Spinal cord (tissue), 10 donors: ENCODE data around the gene FAM187B. TPM values are rescaled to one million over a fixed set of nuclear protein-coding genes. Genes with fewer than 3 reads are reported as not detected.
"Not testable (repeated sequence)": the region's sequence is repeated elsewhere in the genome, so short reads cannot be mapped to it uniquely, and the experiment has no call there.

ENCODE experiments used
- DNase-seq, 6 donors: peaks; one replicate each; pipeline versions ENCODE4 v3.0.0 to v3.0.0-alpha.2; 2013 to 2015; ENCODE audit warnings: low spot score in 6 of 6, low read depth in 4 of 6
- H3K27ac ChIP-seq: one replicate; pipeline ENCODE4 v1.5.1; 2013; ENCODE audit warnings: low read depth, low read length, control low read depth
- H3K27me3 ChIP-seq: one replicate; pipeline ENCODE4 v1.6.1; 2013; ENCODE audit warnings: low read length; ENCODE audit not compliant: control insufficient read depth, insufficient read depth
- H3K36me3 ChIP-seq: one replicate; pipeline ENCODE4 v1.6.1; 2013; ENCODE audit warnings: low read length; ENCODE audit not compliant: control insufficient read depth, insufficient read depth
- H3K4me1 ChIP-seq: one replicate; pipeline ENCODE4 v1.6.1; 2013; ENCODE audit warnings: low read length; ENCODE audit not compliant: control insufficient read depth, insufficient read depth
- H3K4me3 ChIP-seq: one replicate; pipeline ENCODE4 v1.5.1; 2013; ENCODE audit warnings: low read depth, low read length, control low read depth
- H3K9me3 ChIP-seq: one replicate; pipeline ENCODE4 v1.6.1; 2013; ENCODE audit warnings: low read length; ENCODE audit not compliant: control insufficient read depth, insufficient read depth
- WGBS: methylation state at CpG from one replicate; pipeline ENCODE4 v1.1.5; 2013; ENCODE audit warnings: missing lambda C conversion rate; ENCODE audit not compliant: insufficient coverage; 5-methylcytosine and 5-hydroxymethylcytosine counted together
- polyA plus RNA-seq, 2 donors: library from polyadenylated mRNA; unstranded; fragments of 120-200 nt; gene quantifications; one replicate each; pipeline ENCODE4 v1.2.1, GENCODE V29; 2013; ENCODE audit not compliant: insufficient read length in 2 of 2
- total RNA-seq, 2 donors: library from RNA; depleted of rRNA in 1 of 2; stranded (reverse); fragments of 120-200 nt in 1 of 2; fragments of >200 nt in 1 of 2; gene quantifications; one replicate each; pipeline versions ENCODE4 v1.2.3 to v1.2.4, GENCODE V29; 2013 to 2014
- donor health status: healthy.

FAM187B gene
- total and polyA plus RNA-seq, 4 donors, result not detected

DNA sequence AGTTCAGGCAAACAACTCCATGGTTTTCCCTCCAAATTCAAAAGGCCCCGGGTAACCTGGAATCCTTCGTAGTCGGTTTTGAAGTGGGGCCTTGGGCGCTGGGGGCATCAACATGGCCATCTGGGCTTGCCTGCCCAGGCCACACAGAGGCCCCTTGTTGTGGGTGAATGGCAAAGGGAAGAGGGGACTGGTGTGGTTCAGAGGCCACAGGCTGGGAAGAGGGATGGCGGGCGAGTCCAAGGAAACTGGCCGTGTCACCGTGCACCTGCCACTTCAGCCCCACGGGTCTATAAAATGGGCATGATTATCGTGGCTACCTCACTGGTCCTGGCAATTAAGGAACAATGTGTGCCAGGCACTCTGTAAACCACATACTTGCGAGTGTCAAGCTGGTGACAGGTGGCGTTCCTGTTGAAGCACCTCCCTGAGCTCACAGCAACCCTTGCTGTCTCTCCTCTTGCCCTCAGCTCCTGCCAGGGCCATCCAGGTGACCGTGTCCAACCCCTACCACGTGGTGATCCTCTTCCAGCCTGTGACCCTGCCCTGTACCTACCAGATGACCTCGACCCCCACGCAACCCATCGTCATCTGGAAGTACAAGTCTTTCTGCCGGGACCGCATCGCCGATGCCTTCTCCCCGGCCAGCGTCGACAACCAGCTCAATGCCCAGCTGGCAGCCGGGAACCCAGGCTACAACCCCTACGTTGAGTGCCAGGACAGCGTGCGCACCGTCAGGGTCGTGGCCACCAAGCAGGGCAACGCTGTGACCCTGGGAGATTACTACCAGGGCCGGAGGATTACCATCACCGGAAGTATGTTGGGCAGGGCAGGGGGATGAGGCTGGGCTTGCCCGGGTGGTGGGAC lies 21.5 kb upstream of the FAM187B start:
- no peaks in the 10 kb centered on the region for H3K36me3 ChIP-seq
- H3K4me1 ChIP-seq, result peaks cover 16% of the 10 kb centered on the region
- no peak overlapping the region for H3K27ac ChIP-seq
- no peak overlapping the region for H3K4me3 ChIP-seq
- WGBS, result 83% methylated on average over 34 of the region's 34 CpGs
- H3K9me3 ChIP-seq, result peaks cover 2% of the 10 kb centered on the region
- no peak for DNase-seq
- peaks cover 38% of the 10 kb centered on the region for H3K27me3 ChIP-seq

DNA sequence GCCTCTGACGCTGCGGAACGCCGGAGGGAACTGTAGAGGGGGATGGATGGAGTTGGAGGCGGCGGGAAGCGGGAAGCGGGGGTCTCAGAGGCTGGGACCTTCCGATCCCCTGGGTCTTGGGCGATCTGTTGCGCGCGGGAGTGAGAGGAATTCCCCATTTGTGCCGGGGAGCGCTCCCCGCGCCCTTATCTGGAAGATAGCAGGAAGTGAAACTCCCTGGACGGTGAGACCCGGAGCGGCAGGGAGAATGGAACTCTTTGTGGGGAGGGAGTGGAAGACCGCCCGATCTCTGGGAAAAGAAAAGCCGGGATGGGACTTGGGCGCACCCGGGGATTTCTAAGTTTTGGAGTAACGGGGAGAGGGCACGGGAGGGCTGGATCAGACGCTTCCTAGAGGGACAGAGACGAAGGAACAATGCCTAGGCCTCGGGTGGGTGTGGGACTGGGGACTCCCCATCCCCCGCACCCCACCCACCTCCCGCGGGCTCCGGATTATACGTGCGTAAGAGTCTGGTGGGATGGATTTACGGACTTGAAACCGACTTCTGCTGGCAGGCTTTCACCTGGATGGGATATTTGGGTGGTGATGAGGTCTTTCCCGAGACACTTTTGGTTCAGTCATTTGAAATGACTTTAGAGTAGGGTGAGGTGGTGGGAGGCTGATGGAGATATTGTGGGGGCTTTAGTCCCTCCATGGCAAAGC lies 20.8 kb upstream of the FAM187B start:
- Histone ChIP-seq H3K4me3 (peak overlapping the region; percentile 41), H3K27me3 (peaks cover 38% of the 10 kb centered on the region), H3K9me3 (peaks cover 2% of the 10 kb centered on the region), H3K36me3 (no peaks in the 10 kb centered on the region), H3K27ac (no peak overlapping the region), H3K4me1 (peaks cover 16% of the 10 kb centered on the region)
- WGBS, result 2% methylated on average over 32 of the region's 39 CpGs
- DNase-seq, result no peak

DNA sequence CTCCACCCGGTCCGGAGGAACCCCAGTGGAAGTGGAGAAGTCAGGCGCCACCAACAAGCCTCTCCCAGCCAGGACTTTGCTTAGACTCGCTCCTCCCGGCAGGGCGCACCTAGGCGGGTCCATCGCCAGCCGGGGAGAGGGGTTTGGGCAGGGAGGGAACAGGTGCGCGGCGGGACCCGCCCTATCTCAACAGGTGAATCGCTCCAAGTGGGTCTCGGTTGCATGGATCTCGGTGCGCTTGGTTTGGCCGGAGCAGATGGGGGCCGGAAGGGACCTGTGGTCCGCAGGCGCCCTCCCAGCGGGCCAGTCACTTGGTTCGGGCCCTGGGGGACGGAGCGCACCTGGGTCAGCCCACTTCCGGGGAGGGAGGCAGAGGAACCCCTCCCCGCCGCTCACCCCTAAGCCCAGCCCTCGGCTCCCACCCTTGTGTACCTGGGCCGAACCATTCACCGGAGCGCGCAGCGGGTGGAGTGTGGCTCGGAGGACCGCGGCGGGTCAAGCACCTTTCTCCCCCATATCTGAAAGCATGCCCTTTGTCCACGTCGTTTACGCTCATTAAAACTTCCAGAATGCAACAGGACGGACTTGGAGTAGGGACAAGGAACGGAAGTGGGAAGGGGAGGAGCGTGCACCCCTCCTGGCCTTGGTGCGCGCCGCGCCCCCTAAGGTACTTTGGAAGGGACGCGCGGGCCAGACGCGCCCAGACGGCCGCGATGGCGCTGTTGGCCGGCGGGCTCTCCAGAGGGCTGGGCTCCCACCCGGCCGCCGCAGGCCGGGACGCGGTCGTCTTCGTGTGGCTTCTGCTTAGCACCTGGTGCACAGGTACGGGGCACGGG lies 20.0 kb upstream of the FAM187B start, which contains the start of gene LSR:
TSS of gene LSR (plus strand) at position 693 of the 836 bp plus-strand sequence. CDS start at position 714, 21 bp downstream.
- Histone ChIP-seq H3K27me3 (peaks cover 38% of the 10 kb centered on the region), H3K4me3 (peak within 1 kb of the TSS; percentile 41), H3K9me3 (peaks cover 2% of the 10 kb centered on the region), H3K4me1 (peaks cover 16% of the 10 kb centered on the region), H3K27ac (peak within 1 kb of the TSS; percentile 57), H3K36me3 (no peaks in the 10 kb centered on the region)
- peak in 1 of 6 donors; percentile 58 for DNase-seq
- under 1% methylated on average over 67 of the region's 69 CpGs for WGBS

DNA sequence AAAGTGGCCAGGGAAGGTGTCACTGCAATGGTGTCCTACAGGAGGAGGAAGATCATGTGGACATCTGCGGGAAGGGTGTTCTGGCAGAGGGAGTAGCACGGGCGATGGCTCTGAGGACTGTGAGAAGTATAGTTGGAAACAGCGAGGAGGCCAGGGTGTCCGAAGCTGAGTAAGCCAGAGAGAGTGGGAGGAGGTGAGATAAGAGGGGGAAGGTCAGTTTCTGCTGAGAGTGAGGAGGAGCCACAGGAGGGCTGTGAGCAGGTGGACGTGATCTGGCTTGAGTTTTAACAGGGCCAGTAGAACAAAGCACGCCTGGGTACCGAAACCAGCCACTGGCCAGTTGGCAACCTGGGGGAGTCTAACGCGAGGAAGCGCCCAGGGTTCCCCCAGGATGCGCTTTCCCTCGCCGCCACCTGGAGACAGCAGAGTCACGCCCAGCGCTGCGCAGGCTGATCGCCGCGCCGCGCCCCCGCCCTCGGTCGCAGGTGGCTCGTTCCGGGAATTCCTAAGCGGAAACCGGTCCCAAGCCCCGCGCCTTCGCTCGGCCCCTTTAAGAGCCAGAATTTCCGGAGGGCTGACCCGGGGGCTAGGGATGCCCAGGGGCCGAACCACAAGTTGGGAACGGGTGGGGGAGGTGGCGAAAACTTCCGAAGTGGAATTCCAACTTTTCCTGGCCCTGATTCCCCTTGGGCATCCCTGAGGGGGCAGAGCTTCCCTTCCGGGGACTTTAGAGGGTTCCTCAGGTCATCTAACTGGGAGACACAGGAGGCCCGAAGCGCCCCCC lies 19.2 kb upstream of the FAM187B start:
- peak overlapping the region; percentile 57 for H3K27ac ChIP-seq

DNA sequence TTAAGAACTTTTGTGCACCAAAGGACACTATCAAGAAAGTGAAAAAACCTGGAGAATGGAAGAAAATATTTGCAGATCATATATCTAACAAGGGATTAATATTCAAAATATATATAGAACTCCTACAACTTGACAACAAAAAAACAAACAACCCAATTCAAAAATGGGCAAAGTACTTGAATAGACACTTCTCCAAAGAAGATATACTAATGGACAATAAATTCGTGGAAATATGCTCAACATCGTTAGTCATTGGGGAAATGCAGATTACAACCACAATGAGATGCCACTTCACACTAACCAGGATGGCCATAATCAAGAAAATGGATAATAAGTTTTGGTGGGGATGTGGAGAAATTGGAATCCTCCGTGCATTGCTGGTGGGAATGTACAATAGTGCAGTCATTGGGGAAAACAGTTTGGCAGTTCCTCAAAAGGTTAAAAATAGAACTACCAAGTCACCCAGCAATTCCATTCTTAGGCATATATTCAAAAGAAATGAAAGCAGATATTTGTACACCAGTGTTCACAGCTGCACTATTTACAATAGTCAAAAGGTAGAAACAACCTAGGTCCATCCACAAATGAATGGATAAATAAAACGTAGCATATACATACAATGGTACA lies 18.0 kb upstream of the FAM187B start:
- H3K27ac ChIP-seq, result no peak overlapping the region

More for the DNA sequence above, 19.2 kb upstream of the FAM187B start:
- peak in 1 of 6 donors; percentile 52 for DNase-seq
- Histone ChIP-seq H3K27me3 (peaks cover 38% of the 10 kb centered on the region), H3K9me3 (peaks cover 2% of the 10 kb centered on the region), H3K4me1 (peaks cover 16% of the 10 kb centered on the region), H3K4me3 (peak overlapping the region; percentile 41), H3K36me3 (no peaks in the 10 kb centered on the region)
- WGBS, result 2% methylated on average over 42 of the region's 42 CpGs

DNA sequence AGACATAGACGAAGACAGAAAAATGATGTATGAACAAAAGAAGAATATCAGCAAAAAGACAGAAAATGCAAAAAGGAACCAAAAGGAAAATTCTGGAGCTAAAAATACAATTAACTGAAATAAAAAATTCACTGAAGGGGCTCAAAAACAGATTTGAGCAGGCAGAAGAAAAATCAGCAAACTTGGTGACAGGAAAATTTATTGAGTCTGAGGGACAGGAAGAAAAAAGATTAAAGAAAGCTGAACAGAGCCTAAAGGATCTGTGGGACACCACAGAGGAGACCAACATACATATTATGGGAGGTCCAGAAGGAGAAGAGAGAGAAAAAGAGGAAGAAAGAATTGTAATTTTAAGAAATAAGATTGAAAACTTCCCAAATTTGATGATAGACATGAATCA lies 12.9 kb upstream of the FAM187B start:
- Histone ChIP-seq H3K9me3 (peaks cover 3% of the 10 kb centered on the region), H3K27me3 (no peaks in the 10 kb centered on the region), H3K36me3 (no peaks in the 10 kb centered on the region), H3K27ac (no peak overlapping the region), H3K4me3 (no peak overlapping the region), H3K4me1 (no peaks in the 10 kb centered on the region)
- no CpG with 5 or more reads among the region's 1 CpG for WGBS
- DNase-seq, result no peak

More for the DNA sequence above, 18.0 kb upstream of the FAM187B start:
- no peaks in the 10 kb centered on the region for H3K36me3 ChIP-seq
- peaks cover 4% of the 10 kb centered on the region for H3K9me3 ChIP-seq
- peaks cover 16% of the 10 kb centered on the region for H3K4me1 ChIP-seq
- H3K4me3 ChIP-seq, result no peak overlapping the region
- no peak for DNase-seq
- WGBS, result no CpG with 5 or more reads among the region's 4 CpGs
- peaks cover 38% of the 10 kb centered on the region for H3K27me3 ChIP-seq

DNA sequence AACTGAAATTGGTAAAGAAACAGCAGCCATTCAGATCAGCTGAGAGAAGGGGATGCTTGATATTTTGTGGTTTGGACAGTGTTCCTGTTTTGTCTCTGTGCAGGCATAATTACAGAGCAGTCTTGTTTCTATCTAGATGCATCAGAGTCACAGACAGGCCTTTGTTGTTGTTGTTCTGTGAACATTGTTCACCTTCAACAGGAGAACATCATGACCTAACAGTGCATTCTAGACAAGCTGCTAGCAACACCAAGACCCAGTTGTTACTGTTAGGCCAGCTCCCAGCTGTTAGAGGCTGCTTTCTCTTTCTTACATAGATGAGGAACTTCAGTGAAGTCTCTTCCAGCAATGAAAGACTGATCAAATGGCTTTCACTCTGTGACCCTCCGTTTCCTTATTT lies 11.8 kb upstream of the FAM187B start:
- no peaks in the 10 kb centered on the region for H3K36me3 ChIP-seq
- no peaks in the 10 kb centered on the region for H3K4me1 ChIP-seq
- H3K4me3 ChIP-seq, result no peak overlapping the region
- H3K27ac ChIP-seq, result no peak overlapping the region
- DNase-seq, result no peak
- peaks cover 3% of the 10 kb centered on the region for H3K9me3 ChIP-seq
- no peaks in the 10 kb centered on the region for H3K27me3 ChIP-seq
- no CpG with 5 or more reads among the region's 1 CpG for WGBS

DNA sequence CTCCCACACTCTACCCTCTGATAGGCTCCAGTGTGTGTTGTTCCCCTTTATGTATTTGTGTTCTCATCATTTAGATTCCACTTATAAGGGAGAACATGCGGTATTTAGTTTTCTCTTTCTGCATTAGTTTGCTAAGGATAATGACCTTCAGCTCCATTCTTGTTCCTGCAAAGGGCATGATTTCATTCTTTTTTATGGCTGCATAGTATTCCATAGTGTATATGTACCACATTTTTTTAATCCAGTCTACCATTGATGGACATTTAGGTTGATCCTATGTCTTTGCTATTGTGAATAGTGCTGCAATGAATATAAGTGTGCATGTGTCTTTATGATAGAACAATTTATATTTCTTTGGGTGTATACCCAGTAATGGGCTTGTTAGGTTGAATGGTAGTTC lies 11.1 kb upstream of the FAM187B start:
- H3K9me3 ChIP-seq, H3K4me1 ChIP-seq, H3K36me3 ChIP-seq, H3K27ac ChIP-seq, H3K27me3 ChIP-seq, H3K4me3 ChIP-seq, DNase-seq: not testable (repeated sequence)
- WGBS, result no CpG with 5 or more reads among the region's 1 CpG
